ENCODE results near the gene GGCT. TPM values are rescaled to one million over a fixed set of nuclear protein-coding genes. Genes with fewer than 3 reads are reported as not detected.

The GGCT gene
- total and polyA plus RNA-seq, 2 of the 8 experiments (the other 6 are each of a cell fraction or from before 2014, with no cell fraction given), result 50.0 to 129 TPM

- Histone ChIP-seq H3K4me2 (ENCODE audit: insufficient read depth in 1 of 2, low read depth in 2 of 2, low read length in 2 of 2) (no peak overlapping the region), H3K79me2 (ENCODE audit: control insufficient read depth in 1 of 2, insufficient read depth in 2 of 2, low read length in 2 of 2) (no peaks in the 10 kb centered on the region), H2BK5ac (ENCODE audit: low read depth, low read length) (no peak overlapping the region), H2BK12ac (ENCODE audit: low read depth, low read length) (no peak overlapping the region), H3K9ac (replicated peaks in 1 of 4; ENCODE audit: extremely low read depth in 1 of 4, low read depth in 3 of 4, low read length in 3 of 4) (no peak overlapping the region; a peak in 1 of 7 replicates), H3K14ac (ENCODE audit: insufficient read length) (no peak overlapping the region), H3K4ac (replicated peaks; ENCODE audit: insufficient read length, low read depth, low read length) (no peak overlapping the region), H2BK15ac (ENCODE audit: low read length) (no peak overlapping the region), H3K4me3 (ENCODE audit: extremely low read depth in 1 of 4, insufficient read depth in 2 of 4, low read depth in 3 of 4, low read length in 4 of 4) (no peak overlapping the region), H3K36me3 (ENCODE audit: control insufficient read depth in 2 of 4, insufficient read depth in 4 of 4, low read length in 3 of 4) (no peaks in the 10 kb centered on the region), H3K18ac (ENCODE audit: extremely low read depth, low read length) (no peak overlapping the region), H3K9me3 (ENCODE audit: insufficient read depth in 2 of 2, low read depth in 1 of 2, low read length in 1 of 2) (no peaks in the 10 kb centered on the region), H2AK5ac (ENCODE audit: low read depth, low read length) (no peak overlapping the region), H3K27me3 (replicated peaks in 1 of 4; ENCODE audit: control insufficient read depth in 3 of 4, extremely low read depth in 1 of 4, insufficient read depth in 3 of 4, low read length in 3 of 4) (no peaks in the 10 kb centered on the region), H4K91ac (replicated peaks; ENCODE audit: insufficient read length, low read length) (no peak overlapping the region), H3K79me1 (ENCODE audit: low read depth, low read length) (no peaks in the 10 kb centered on the region; the same call in 1 of the 2 replicates), H2BK20ac (ENCODE audit: low read length) (no peak overlapping the region), H3K27ac (ENCODE audit: low read depth, low read length) (no peak overlapping the region), H3K23me2 (ENCODE audit: low read depth, low read length) (no peaks in the 10 kb centered on the region), H2BK120ac (replicated peaks; ENCODE audit: low read depth, low read length) (no peak overlapping the region), H4K20me1 (replicated peaks in 1 of 2; ENCODE audit: control insufficient read depth in 1 of 2, insufficient read depth in 2 of 2, low read length in 2 of 2) (no peaks in the 10 kb centered on the region), H2AFZ (ENCODE audit: low read length) (no peak overlapping the region), H4K8ac (ENCODE audit: extremely low read depth, insufficient read depth, low read length) (no peak overlapping the region), H3K56ac (replicated peaks; ENCODE audit: insufficient read length, low read depth, low read length) (no peak overlapping the region), H3K4me1 (replicated peaks in 1 of 4; ENCODE audit: control insufficient read depth in 3 of 4, insufficient read depth in 4 of 4, low read length in 3 of 4) (peaks cover 0 to 2% (median 0%) of the 10 kb centered on the region in 4 experiments; a peak in 2 of 7 replicates), H3K23ac (ENCODE audit: insufficient read length) (no peak overlapping the region), H4K5ac (ENCODE audit: insufficient read length, low read depth, low read length) (no peak overlapping the region)
- TF ChIP-seq CTBP2 (IDR thresholded peaks at IDR 0.05; ENCODE audit: borderline replicate concordance, insufficient read depth, insufficient read length, low read length) (no peak), NANOG (IDR thresholded peaks at IDR 0.05; ENCODE audit: insufficient read depth, low read depth, low read length, poor library complexity, severe bottlenecking) (no peak), PHF8 (conservative IDR thresholded peaks at IDR 0.05; ENCODE audit: low read depth, low read length) (no peak), ATF2 (IDR thresholded peaks at IDR 0.05; ENCODE audit: low read length) (no peak), FOSL1 (IDR thresholded peaks at IDR 0.05; ENCODE audit: insufficient read depth, low read depth, low read length) (no peak), KDM5A (IDR thresholded peaks at IDR 0.05; ENCODE audit: low read length) (no peak)
- DNase-seq (ENCODE audit: low read depth in 1 of 2, low spot score in 2 of 2) (no peak), FAIRE-seq (no peak)
- WGBS, 2 experiments (ENCODE audit: extremely low coverage in 1 of 2, insufficient coverage in 1 of 2, insufficient read length in 1 of 2, insufficient replicate concordance in 2 of 2, low coverage in 1 of 2, low lambda C conversion rate in 2 of 2, missing lambda C conversion rate in 1 of 2), result 94% methylated on average over 6 of the region's 6 CpGs; no CpG with 5 or more reads in 1 of the 2 experiments
- POLR2A ChIA-PET (ENCODE audit: partially characterized antibody), result interaction anchor here (0.7 kb wide), 2 partner anchors 33 to 139 kb away, joined by 3 to 6 read pairs; no protein-coding TSS in a partner anchor
- CTCF ChIA-PET (ENCODE audit: partially characterized antibody), result interaction anchor here (0.6 to 2.8 kb wide), 4 partner anchors 11 to 1940 kb away, joined by 3 to 10 read pairs (median 5); no protein-coding TSS in a partner anchor
Measured at GRCh38 chr7:30463405-30464145, 41.1 kb downstream of the GGCT start.

Data from H1 (cell line).